GM12878 (cell line): ENCODE data around the gene IRGC. TPM values are rescaled to one million over a fixed set of nuclear protein-coding genes. Genes with fewer than 3 reads are reported as not detected.

ENCODE experiments used
- ATAC-seq: fragments of 200-7000 bp; cut with Tn5 transposase; 3 replicates; pipeline ENCODE4 v1.9.1; 2020; ENCODE audit warnings: mild to moderate bottlenecking, moderate library complexity
- BruUV-seq: library from RNA; stranded (reverse); fragments of 400-500 nt; replicated peaks from 2 replicates; lab custom pipeline; 2021; lab: Mats Ljungman, UMichigan
- CTCF ChIA-PET: fragments of 300-600 bp; sonication (Branson Sonifier 250); formaldehyde crosslinking; extraction: SDS; loops from one replicate; lab custom pipeline; 2021; ENCODE audit warnings: inconsistent platforms; lab: Yijun Ruan, JAX
- POLR2A ChIA-PET: fragments of 350-600 bp; formaldehyde crosslinking; extraction: SDS; loops from one replicate; lab custom pipeline; 2021; ENCODE audit warnings: inconsistent platforms; lab: Charles Lee
- RAD21 ChIA-PET: fragments of 300-600 bp; sonication (Branson Sonifier 250); formaldehyde crosslinking; loops from one replicate; lab custom pipeline; 2023; ENCODE audit warnings: antibody characterized with exemption; ENCODE audit not compliant: unreplicated experiment; lab: Charles Lee
- SMC1A ChIA-PET: fragments of 300-600 bp; sonication (Branson Sonifier 250); formaldehyde crosslinking; loops from one replicate; lab custom pipeline; 2023; ENCODE audit not compliant: unreplicated experiment, uncharacterized antibody; lab: Charles Lee
- DNase-seq: peaks from one replicate; pipeline ENCODE4 v3.0.0-alpha.2; 2011; ENCODE audit warnings: low read depth, low spot score
- FAIRE-seq: peaks from 3 replicates; lab custom pipeline; 2011; peaks lifted over from hg19 to GRCh38; lab: Jason Lieb, UNC
- H2AFZ ChIP-seq: 2 replicates; pipeline ENCODE4 v1.6.0; 2011; ENCODE audit warnings: low read depth, low read length, control low read depth; ENCODE audit not compliant: control insufficient read depth
- H3K27ac ChIP-seq: 2 replicates; pipeline ENCODE4 v1.5.1; 2011; ENCODE audit warnings: control low read depth; ENCODE audit not compliant: control insufficient read depth, insufficient read depth
- H3K27me3 ChIP-seq, 2 experiments: replicated peaks in 1 of 2; 2 replicates each; pipeline versions ENCODE4 v1.6.0 to v1.6.1; 2011; ENCODE audit warnings: low read length in 1 of 2; ENCODE audit not compliant: control insufficient read depth in 2 of 2, insufficient read depth in 2 of 2
- H3K36me3 ChIP-seq, 2 experiments: 2 replicates each; pipeline ENCODE4 v1.5.1; 2011; ENCODE audit warnings: low read length in 1 of 2; ENCODE audit not compliant: control insufficient read depth in 2 of 2, insufficient read depth in 2 of 2
- H3K4me1 ChIP-seq: 2 replicates; pipeline ENCODE4 v1.6.1; 2011; ENCODE audit warnings: mild to moderate bottlenecking, low read length, moderate library complexity, mixed read lengths; ENCODE audit not compliant: control insufficient read depth, insufficient read depth
- H3K4me2 ChIP-seq: 2 replicates; pipeline ENCODE4 v1.6.0; 2011; ENCODE audit warnings: control low read depth; ENCODE audit not compliant: control insufficient read depth, insufficient read depth
- H3K4me3 ChIP-seq: fragments of 200-600 bp; sonication (generic); 2 replicates; pipeline ENCODE4 v1.5.1; 2016
- H3K79me2 ChIP-seq: 2 replicates; pipeline ENCODE4 v1.6.0; 2011; ENCODE audit warnings: low read length; ENCODE audit not compliant: control insufficient read depth, insufficient read depth
- H3K9ac ChIP-seq: 2 replicates; pipeline ENCODE4 v1.8.0; 2011; ENCODE audit warnings: low read length, control low read depth, mixed read lengths; ENCODE audit not compliant: control insufficient read depth, insufficient read depth
- H3K9me3 ChIP-seq: replicated peaks from 3 replicates; pipeline ENCODE4 v1.5.1; 2011; ENCODE audit warnings: mild to moderate bottlenecking, low read length; ENCODE audit not compliant: control insufficient read depth, insufficient read depth
- H4K20me1 ChIP-seq: 2 replicates; pipeline ENCODE4 v1.6.0; 2011; ENCODE audit not compliant: control insufficient read depth, insufficient read depth
- BACH1 ChIP-seq: fragments of 450-650 bp; IDR thresholded peaks from 2 replicates; pipeline ENCODE4 v1.6.1; 2017; ENCODE audit warnings: mild to moderate bottlenecking, borderline replicate concordance
- BHLHE40 ChIP-seq, 2 experiments: fragments of 450-650 bp in 1 of 2; IDR thresholded peaks; 2 replicates each; pipeline ENCODE4 v1.6.1; 2011 to 2017; ENCODE audit warnings: low read depth in 2 of 2, borderline replicate concordance in 1 of 2, improper control_type of control experiment in 1 of 2, low read length in 1 of 2, mild to moderate bottlenecking in 1 of 2
- IKZF1 ChIP-seq: fragments of 450-650 bp; conservative IDR thresholded peaks from 2 replicates; pipeline ENCODE4 v1.6.1; 2017; ENCODE audit warnings: antibody characterized with exemption, mild to moderate bottlenecking
- IRF5 ChIP-seq: fragments of 450-650 bp; IDR thresholded peaks from 2 replicates; pipeline ENCODE4 v1.6.1; 2017; ENCODE audit warnings: borderline replicate concordance
- JUND ChIP-seq: IDR thresholded peaks from 2 replicates; pipeline ENCODE4 v1.6.1; 2012; ENCODE audit warnings: low read depth, mild to moderate bottlenecking, low read length, improper control_type of control experiment, moderate library complexity
- MYB ChIP-seq: fragments of 150-350 bp; IDR thresholded peaks from 2 replicates; pipeline ENCODE4 v1.6.1; 2014; ENCODE audit warnings: mild to moderate bottlenecking, low read depth, low read length, borderline replicate concordance
- NKRF ChIP-seq: fragments of 450-650 bp; conservative IDR thresholded peaks from 2 replicates; pipeline ENCODE4 v1.6.1; 2017; ENCODE audit warnings: mild to moderate bottlenecking, moderate library complexity
- RELB ChIP-seq: fragments of 450-650 bp; IDR thresholded peaks from 2 replicates; pipeline ENCODE4 v1.6.1; 2017; ENCODE audit warnings: low read depth, mild to moderate bottlenecking, moderate library complexity
- TAF1 ChIP-seq: IDR thresholded peaks from 2 replicates; pipeline ENCODE4 v1.6.1; 2011; ENCODE audit warnings: mild to moderate bottlenecking, low read depth, low read length, borderline replicate concordance
- TARDBP ChIP-seq: IDR thresholded peaks from 2 replicates; pipeline ENCODE4 v1.6.1; 2016; ENCODE audit warnings: borderline replicate concordance
- WGBS: methylation state at CpG from one replicate; pipeline ENCODE4 v1.1.6; 2016; ENCODE audit warnings: low lambda C conversion rate; ENCODE audit not compliant: insufficient replicate concordance, insufficient coverage; ENCODE audit errors: missing lambda C conversion rate; 5-methylcytosine and 5-hydroxymethylcytosine counted together
- in situ Hi-C: fragments of 300-500 bp; cut with MboI; formaldehyde crosslinking; loops from 9 replicates; pipeline ENCODE4 v1.14.3; 2018; ENCODE audit warnings: mixed read lengths
- intact Hi-C: fragments of 100-400 bp; cut with micrococcal nuclease; formaldehyde crosslinking; loops from one replicate; pipeline ENCODE4 v1.14.2; 2022; ENCODE audit not compliant: unreplicated experiment
- polyA plus RNA-seq, 11 experiments: library from polyadenylated mRNA; depleted of rRNA in 4 of 11; unstranded in 6 of 11; stranded (reverse) in 5 of 11; fragments of >200 nt; fragmentation: Nextera tagmentation in 4 of 11; fragmentation: Illumina TruSeq in 1 of 11; extraction: Ambion mirVana in 4 of 11; extraction: Trizol in 1 of 11; gene quantifications; 1 replicate in 1 of 11; 2 replicates in 10 of 11; pipeline versions ENCODE4 v1.2.1 to v1.2.3, GENCODE V29; 2011 to 2016; ENCODE audit warnings: inconsistent platforms in 2 of 11, missing spikeins in 2 of 11, low read depth in 1 of 11
- total RNA-seq, 4 experiments: library from RNA; depleted of rRNA in 3 of 4; stranded (reverse); fragments of >200 nt in 3 of 4; fragmentation: Illumina TruSeq in 1 of 4; extraction: Trizol in 1 of 4; gene quantifications; 2 replicates each; pipeline versions ENCODE4 v1.2.1 to v1.2.3, GENCODE V29; 2013 to 2021

Gene IRGC
- total and polyA plus RNA-seq, 10 of the 15 experiments (the other 5 are each of a cell fraction or from before 2014, with no cell fraction given), result 0.04 TPM; not detected in 9

GRCh38 chr19:43741075-43741825 is 25.4 kb downstream of the IRGC start:
- Histone ChIP-seq H3K9me3 (no peaks in the 10 kb centered on the region), H3K27me3 (no peaks in the 10 kb centered on the region), H3K27ac (no peak overlapping the region), H2AFZ (no peak overlapping the region), H4K20me1 (no peaks in the 10 kb centered on the region), H3K79me2 (no peaks in the 10 kb centered on the region; the same call in 1 of the 2 replicates), H3K4me1 (peaks cover 10% of the 10 kb centered on the region), H3K4me2 (no peak overlapping the region), H3K4me3 (no peak overlapping the region), H3K9ac (no peak overlapping the region), H3K36me3 (peaks cover 19 to 58% of the 10 kb centered on the region in 2 experiments)
- 90% methylated on average over 10 of the region's 10 CpGs for WGBS
- in situ Hi-C loops, result no loop called here
- ATAC-seq (no peak), DNase-seq (no peak), FAIRE-seq (no peak)
- CTCF ChIA-PET, result interaction anchor here (0.6 to 6.0 kb wide), 3 partner anchors 62 to 331 kb away, joined by 3 to 74 read pairs (median 3); no protein-coding TSS in a partner anchor
- POLR2A ChIA-PET, result interaction anchor here (1.0 to 1.6 kb wide), 2 partner anchors 13 to 37 kb away, joined by 3 read pairs; no protein-coding TSS in a partner anchor
- no TSS peak for BruUV-seq
- TF ChIP-seq TARDBP, result no peak
- TF ChIP-seq NKRF, result no peak
- no peak for TF ChIP-seq BACH1
- no peak for TF ChIP-seq JUND
- TF ChIP-seq RELB, result no peak
- TF ChIP-seq MYB, result no peak
- TF ChIP-seq TAF1, result no peak
- no peak for TF ChIP-seq BHLHE40 (IDR thresholded peaks at IDR 0.05; ENCODE audit: borderline replicate concordance in 1 of 2, low read depth in 2 of 2, low read length in 1 of 2)
- no peak for TF ChIP-seq IKZF1
- TF ChIP-seq IRF5, result no peak
- intact Hi-C loops, result no loop called here
- RAD21 ChIA-PET, result no interaction called here
- SMC1A ChIA-PET, result no interaction called here
